ENCODE measurements around the gene RBM22. TPM values are rescaled to one million over a fixed set of nuclear protein-coding genes. Genes with fewer than 3 reads are reported as not detected.
A peak's percentile ranks its signal among the peaks of the same experiment; 100 is the strongest.

Gene RBM22
- total RNA-seq, 1 experiment from 2014 or later, result 34.0 TPM

GRCh38 chr5:150671509-150672236 is 29.2 kb downstream of the RBM22 start (continued):
- TF ChIP-seq ZNF532 (CRISPR knock-in tag; IDR thresholded peaks at IDR 0.05; ENCODE audit: borderline replicate concordance), result no peak
- 0 out of 2 replicates have a peak, but pooled peaks have one; percentile 34 for TF ChIP-seq ETV6 (CRISPR knock-in tag; IDR thresholded peaks at IDR 0.05)
- TF ChIP-seq ZNF138 (CRISPR knock-in tag; conservative IDR thresholded peaks at IDR 0.05), result no peak

GRCh38 chr5:150670948-150671310 is 29.9 kb downstream of the RBM22 start:
- DNase-seq (ENCODE audit: low spot score), result no peak
- peaks cover 31% of the 10 kb centered on the region for H3K4me1 Mint-ChIP-seq
- peak overlapping the region; percentile 84 for H3K4me3 Mint-ChIP-seq
- POLR2A ChIA-PET, result interaction anchor here (0.6 to 4.3 kb wide), 4 partner anchors 8 to 258 kb away, joined by 3 to 26 read pairs (median 3); partner anchors contain the start of genes CD74, MYOZ3 and RBM22
- no peak for ATAC-seq
- TF ChIP-seq MAX (CRISPR knock-in tag; IDR thresholded peaks at IDR 0.05) (no peak), FOXP1 (CRISPR knock-in tag; IDR thresholded peaks at IDR 0.05; ENCODE audit: borderline replicate concordance) (no peak), PRDM15 (CRISPR knock-in tag; IDR thresholded peaks at IDR 0.05) (no peak), ZNF232 (CRISPR knock-in tag; IDR thresholded peaks at IDR 0.05) (no peak)
- H3K9me3 Mint-ChIP-seq, result peaks cover 3% of the 10 kb centered on the region; the same call in 1 of the 2 replicates
- H3K27me3 Mint-ChIP-seq (ENCODE audit: low read depth), result no peaks in the 10 kb centered on the region
- CTCF ChIA-PET, result interaction anchor here (0.8 to 4.2 kb wide), 11 partner anchors 11 to 221 kb away, joined by 3 to 31 read pairs (median 5); partner anchors contain the start of genes DCTN4, MYOZ3, RBM22 and RPS14
- H3K27ac Mint-ChIP-seq, result peak overlapping the region; percentile 24
- peaks cover 4% of the 10 kb centered on the region for H3K36me3 Mint-ChIP-seq

- Mint-ChIP-seq H3K27me3 (ENCODE audit: low read depth) (no peaks in the 10 kb centered on the region), H3K27ac (peak overlapping the region; percentile 68), H3K4me3 (peak overlapping the region; percentile 84), H3K9me3 (peaks cover 3% of the 10 kb centered on the region; the same call in 1 of the 2 replicates), H3K36me3 (peaks cover 4% of the 10 kb centered on the region), H3K4me1 (peaks cover 31% of the 10 kb centered on the region)
- POLR2A ChIA-PET, result interaction anchor here (0.6 to 4.3 kb wide), 3 partner anchors 9 to 258 kb away, joined by 3 to 26 read pairs (median 3); partner anchors contain the start of genes CD74, MYOZ3 and RBM22
- CTCF ChIA-PET, result interaction anchor here (0.8 to 4.2 kb wide), 7 partner anchors 14 to 211 kb away, joined by 3 to 31 read pairs (median 5); partner anchors contain the start of gene RBM22
- no peak for DNase-seq (ENCODE audit: low spot score)
- no peak for ATAC-seq
- no peak for TF ChIP-seq ZSCAN18 (CRISPR knock-in tag; IDR thresholded peaks at IDR 0.05)
- TF ChIP-seq ARID4B (CRISPR knock-in tag; IDR thresholded peaks at IDR 0.05; ENCODE audit: borderline replicate concordance), result no peak
- TF ChIP-seq MYBL2 (CRISPR knock-in tag; IDR thresholded peaks at IDR 0.05), result no peak
- no peak for TF ChIP-seq NFE2L1 (CRISPR knock-in tag; IDR thresholded peaks at IDR 0.05)
- TF ChIP-seq CDX4 (CRISPR knock-in tag; IDR thresholded peaks at IDR 0.05; ENCODE audit: borderline replicate concordance), result no peak
These were observed 30.5 kb downstream of the RBM22 start for GRCh38 chr5:150670275-150670947.

Data from WTC11 (cell line).